NCI-H526 (cell line): ENCODE measurements around the gene SMPX.

Source experiments
- DNase-seq, 2 experiments: peaks; one replicate each; lab custom pipeline; 2025; lab: John Stamatoyannopoulos, UW

SMPX gene

GRCh38 chrX:21711129-21711847 lies 46.6 kb downstream of the SMPX start:
- DNase-seq: no peak

GRCh38 chrX:21708116-21708515 lies 49.8 kb downstream of the SMPX start:
- DNase-seq: peak in 1 of 2 experiments; percentile 23

- DNase-seq: no peak
Measured at GRCh38 chrX:21705225-21705624, 52.7 kb downstream of the SMPX start.

GRCh38 chrX:21702725-21703124 lies 55.2 kb downstream of the SMPX start:
- no peak for DNase-seq

- DNase-seq: no peak
Measured at GRCh38 chrX:21700967-21701366, 56.9 kb downstream of the SMPX start.

GRCh38 chrX:21700275-21700674 lies 57.6 kb downstream of the SMPX start:
- DNase-seq: no peak

GRCh38 chrX:21699136-21699535 lies 58.8 kb downstream of the SMPX start:
- DNase-seq: no peak

GRCh38 chrX:21698272-21698671 lies 59.6 kb downstream of the SMPX start:
- no peak for DNase-seq

GRCh38 chrX:21691512-21692018 lies 66.4 kb downstream of the SMPX start:
- DNase-seq: no peak

GRCh38 chrX:21683941-21684340 lies 74.0 kb downstream of the SMPX start:
- no peak for DNase-seq

GRCh38 chrX:21678048-21678612 lies 79.8 kb downstream of the SMPX start:
- DNase-seq: no peak

GRCh38 chrX:21675931-21676330 lies 82.0 kb downstream of the SMPX start:
- DNase-seq: no peak

- DNase-seq: peak in 1 of 2 experiments; percentile 0
Measured at GRCh38 chrX:21674430-21675186, 83.3 kb downstream of the SMPX start.

- no peak for DNase-seq
Measured at GRCh38 chrX:21666679-21667078, 91.2 kb downstream of the SMPX start.

- no peak for DNase-seq
Measured at GRCh38 chrX:21666252-21666651, 91.7 kb downstream of the SMPX start.

GRCh38 chrX:21662761-21663160 lies 95.2 kb downstream of the SMPX start:
- DNase-seq: no peak

- no peak for DNase-seq
Measured at GRCh38 chrX:21661316-21661715, 96.6 kb downstream of the SMPX start.

GRCh38 chrX:21660156-21660555 lies 97.8 kb downstream of the SMPX start:
- DNase-seq: no peak

- DNase-seq: no peak
Measured at GRCh38 chrX:21659320-21659719, 98.6 kb downstream of the SMPX start.

- no peak for DNase-seq
Measured at GRCh38 chrX:21658746-21659145, 99.2 kb downstream of the SMPX start.

- DNase-seq: no peak
Measured at GRCh38 chrX:21658152-21658737, 99.7 kb downstream of the SMPX start, which contains the start of gene KLHL34. Gene KLHL34, minus strand, starts transcription at chrX:21658330. Its CDS starts 542 bp downstream, at chrX:21657788.
